GM18867 (cell line): Measurements from ENCODE around the gene MYBPC2.
"Not testable (repeated sequence)": the region's sequence is repeated elsewhere in the genome, so short reads cannot be mapped to it uniquely, and the experiment has no call there.

Source experiments
- ATAC-seq: cut with Tn5 transposase; IDR thresholded peaks from one replicate; pipeline ENCODE4 v1.9.1; 2021; ENCODE audit warnings: mild to moderate bottlenecking, moderate library complexity; ENCODE audit not compliant: unreplicated experiment

Gene MYBPC2

GRCh38 chr19:50457300-50457699 is 24.6 kb downstream of the MYBPC2 start:
- ATAC-seq: no peak

- ATAC-seq: no peak
Measured at GRCh38 chr19:50458396-50459066, 25.8 kb downstream of the MYBPC2 start.

GRCh38 chr19:50459067-50459456 is 26.4 kb downstream of the MYBPC2 start:
- ATAC-seq: no peak

- no peak for ATAC-seq
Measured at GRCh38 chr19:50459638-50460037, 26.9 kb downstream of the MYBPC2 start.

- peak; percentile 61 for ATAC-seq
Measured at GRCh38 chr19:50460161-50460765, 27.6 kb downstream of the MYBPC2 start.

- ATAC-seq: no peak
Measured at GRCh38 chr19:50461066-50461875, 28.6 kb downstream of the MYBPC2 start.

- ATAC-seq: no peak
Measured at GRCh38 chr19:50462970-50463369, 30.3 kb downstream of the MYBPC2 start.

- ATAC-seq: no peak
Measured at GRCh38 chr19:50464348-50464747, 31.7 kb downstream of the MYBPC2 start.

GRCh38 chr19:50465000-50465399 is 32.3 kb downstream of the MYBPC2 start:
- ATAC-seq: no peak

GRCh38 chr19:50465986-50466705 is 33.5 kb downstream of the MYBPC2 start:
- ATAC-seq: no peak

- no peak for ATAC-seq
Measured at GRCh38 chr19:50466706-50467039, 34.0 kb downstream of the MYBPC2 start.

- no peak for ATAC-seq
Measured at GRCh38 chr19:50467566-50467965, 34.9 kb downstream of the MYBPC2 start.

GRCh38 chr19:50468818-50469217 is 36.1 kb downstream of the MYBPC2 start:
- ATAC-seq: no peak

GRCh38 chr19:50473336-50473735 is 40.6 kb downstream of the MYBPC2 start:
- ATAC-seq: not testable (repeated sequence)

GRCh38 chr19:50475101-50475568 is 42.4 kb downstream of the MYBPC2 start:
- ATAC-seq: no peak

- peak; percentile 7 for ATAC-seq
Measured at GRCh38 chr19:50475736-50476223, 43.1 kb downstream of the MYBPC2 start.

GRCh38 chr19:50476224-50476906 is 43.7 kb downstream of the MYBPC2 start, which contains the start of the genes EMC10 and GARIN5A:
Gene EMC10, plus strand, starts transcription at chr19:50476507. Its CDS starts 38 bp downstream, at chr19:50476545.
Gene GARIN5A, minus strand, starts transcription at chr19:50476848. Its CDS starts 460 bp downstream, at chr19:50476388.
- ATAC-seq: peak; percentile 82

GRCh38 chr19:50476907-50477238 is 44.2 kb downstream of the MYBPC2 start:
- no peak for ATAC-seq

GRCh38 chr19:50477751-50478515 is 45.2 kb downstream of the MYBPC2 start:
- no peak for ATAC-seq
